Measurements from ENCODE around the gene ASB8.

Gene ASB8

GRCh38 chr12:48142818-48143674, 14.3 kb downstream of the ASB8 start:
- no peaks in the 10 kb centered on the region for H3K27me3 ChIP-seq (ENCODE audit: control insufficient read depth, low read length)
- no peak overlapping the region for H3K4me2 ChIP-seq (ENCODE audit: low read length)
- H3K27ac ChIP-seq (ENCODE audit: low read depth, low read length) = no peak overlapping the region
- no peaks in the 10 kb centered on the region for H4K20me1 ChIP-seq (ENCODE audit: control insufficient read depth, insufficient read depth, low read depth, low read length)
- TF ChIP-seq EZH2phosphoT487 (IDR thresholded peaks at IDR 0.05; ENCODE audit: borderline replicate concordance, low read length) = no peak
- no peaks in the 10 kb centered on the region for H3K4me1 ChIP-seq (ENCODE audit: control insufficient read depth, low read length)
- H3K9me2 ChIP-seq (replicated peaks; ENCODE audit: control insufficient read depth, low read length) = no peaks in the 10 kb centered on the region
- H3K4me3 ChIP-seq (ENCODE audit: low read length) = no peak overlapping the region
- H3F3A ChIP-seq (ENCODE audit: control insufficient read depth, insufficient read depth) = peaks cover 3% of the 10 kb centered on the region
- peaks cover 98% of the 10 kb centered on the region for H3K36me3 ChIP-seq (ENCODE audit: control insufficient read depth, low read length)
- H3K79me2 ChIP-seq (ENCODE audit: control insufficient read depth, low read length) = no peaks in the 10 kb centered on the region
- H3K9me3 ChIP-seq (ENCODE audit: control insufficient read depth, insufficient read depth, low read length) = no peaks in the 10 kb centered on the region

DNA sequence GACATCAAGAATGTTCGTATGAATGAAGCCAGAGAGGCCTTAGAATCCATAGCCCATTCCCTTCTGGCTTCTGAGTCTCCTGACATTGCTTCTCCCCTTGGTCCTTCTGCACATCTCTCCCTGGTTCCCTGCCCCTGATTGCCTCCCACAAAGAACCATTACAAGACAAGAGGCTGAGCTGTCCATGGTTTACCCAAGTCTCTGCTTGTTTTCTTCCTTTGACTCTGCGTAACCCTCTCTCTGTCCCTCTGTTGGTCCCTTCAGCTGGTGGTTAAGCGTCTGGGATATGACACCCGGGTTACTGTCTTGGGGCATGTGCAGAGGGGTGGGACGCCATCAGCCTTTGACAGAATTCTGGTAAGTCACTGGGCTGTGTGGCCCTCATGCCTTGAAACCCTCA, 22.3 kb downstream of the ASB8 start:
- Histone ChIP-seq H3K4me1 (ENCODE audit: control insufficient read depth, low read length) (no peaks in the 10 kb centered on the region), H3K9me2 (replicated peaks; ENCODE audit: control insufficient read depth, low read length) (no peaks in the 10 kb centered on the region), H3K79me2 (ENCODE audit: control insufficient read depth, low read length) (no peaks in the 10 kb centered on the region), H4K20me1 (ENCODE audit: control insufficient read depth, insufficient read depth, low read depth, low read length) (no peaks in the 10 kb centered on the region), H3K4me3 (ENCODE audit: low read length) (no peak overlapping the region), H3K4me2 (ENCODE audit: low read length) (no peak overlapping the region), H3K36me3 (ENCODE audit: control insufficient read depth, low read length) (peaks cover 88% of the 10 kb centered on the region), H3K27ac (ENCODE audit: low read depth, low read length) (no peak overlapping the region), H3K9me3 (ENCODE audit: control insufficient read depth, insufficient read depth, low read length) (no peaks in the 10 kb centered on the region), H3F3A (ENCODE audit: control insufficient read depth, insufficient read depth) (no peaks in the 10 kb centered on the region), H3K27me3 (ENCODE audit: control insufficient read depth, low read length) (no peaks in the 10 kb centered on the region)
- TF ChIP-seq, protein P1, sequence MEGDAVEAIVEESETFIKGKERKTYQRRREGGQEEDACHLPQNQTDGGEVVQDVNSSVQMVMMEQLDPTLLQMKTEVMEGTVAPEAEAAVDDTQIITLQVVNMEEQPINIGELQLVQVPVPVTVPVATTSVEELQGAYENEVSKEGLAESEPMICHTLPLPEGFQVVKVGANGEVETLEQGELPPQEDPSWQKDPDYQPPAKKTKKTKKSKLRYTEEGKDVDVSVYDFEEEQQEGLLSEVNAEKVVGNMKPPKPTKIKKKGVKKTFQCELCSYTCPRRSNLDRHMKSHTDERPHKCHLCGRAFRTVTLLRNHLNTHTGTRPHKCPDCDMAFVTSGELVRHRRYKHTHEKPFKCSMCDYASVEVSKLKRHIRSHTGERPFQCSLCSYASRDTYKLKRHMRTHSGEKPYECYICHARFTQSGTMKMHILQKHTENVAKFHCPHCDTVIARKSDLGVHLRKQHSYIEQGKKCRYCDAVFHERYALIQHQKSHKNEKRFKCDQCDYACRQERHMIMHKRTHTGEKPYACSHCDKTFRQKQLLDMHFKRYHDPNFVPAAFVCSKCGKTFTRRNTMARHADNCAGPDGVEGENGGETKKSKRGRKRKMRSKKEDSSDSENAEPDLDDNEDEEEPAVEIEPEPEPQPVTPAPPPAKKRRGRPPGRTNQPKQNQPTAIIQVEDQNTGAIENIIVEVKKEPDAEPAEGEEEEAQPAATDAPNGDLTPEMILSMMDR (IDR thresholded peaks at IDR 0.05; ENCODE audit: low read depth, low read length, poor library complexity, severe bottlenecking) = no peak
- no peak for TF ChIP-seq EZH2phosphoT487 (IDR thresholded peaks at IDR 0.05; ENCODE audit: borderline replicate concordance, low read length)

GRCh38 chr12:48132826-48133225, 24.5 kb downstream of the ASB8 start:
- Histone ChIP-seq H3K9me3 (ENCODE audit: control insufficient read depth, insufficient read depth, low read length) (no peaks in the 10 kb centered on the region), H3K79me2 (ENCODE audit: control insufficient read depth, low read length) (peaks cover 8% of the 10 kb centered on the region; the same call in 1 of the 2 replicates), H3K27me3 (ENCODE audit: control insufficient read depth, low read length) (no peaks in the 10 kb centered on the region), H3K4me2 (ENCODE audit: low read length) (no peak overlapping the region), H3K27ac (ENCODE audit: low read depth, low read length) (no peak overlapping the region), H3F3A (ENCODE audit: control insufficient read depth, insufficient read depth) (no peaks in the 10 kb centered on the region), H3K36me3 (ENCODE audit: control insufficient read depth, low read length) (peaks cover 86% of the 10 kb centered on the region), H3K9me2 (replicated peaks; ENCODE audit: control insufficient read depth, low read length) (no peaks in the 10 kb centered on the region), H3K4me3 (ENCODE audit: low read length) (no peak overlapping the region), H3K4me1 (ENCODE audit: control insufficient read depth, low read length) (no peaks in the 10 kb centered on the region), H4K20me1 (ENCODE audit: control insufficient read depth, insufficient read depth, low read depth, low read length) (no peaks in the 10 kb centered on the region)
- TF ChIP-seq, protein P1 (IDR thresholded peaks at IDR 0.05; ENCODE audit: low read depth, low read length, poor library complexity, severe bottlenecking) = no peak
- TF ChIP-seq EZH2phosphoT487 (IDR thresholded peaks at IDR 0.05; ENCODE audit: borderline replicate concordance, low read length) = no peak

GRCh38 chr12:48131517-48131916, 25.8 kb downstream of the ASB8 start:
- no peak for TF ChIP-seq EZH2phosphoT487 (IDR thresholded peaks at IDR 0.05; ENCODE audit: borderline replicate concordance, low read length)
- TF ChIP-seq, protein P1 (IDR thresholded peaks at IDR 0.05; ENCODE audit: low read depth, low read length, poor library complexity, severe bottlenecking) = no peak
- peaks cover 90% of the 10 kb centered on the region for H3K36me3 ChIP-seq (ENCODE audit: control insufficient read depth, low read length)
- no peaks in the 10 kb centered on the region for H3K27me3 ChIP-seq (ENCODE audit: control insufficient read depth, low read length)
- H3K4me2 ChIP-seq (ENCODE audit: low read length) = no peak overlapping the region
- peaks cover 21% of the 10 kb centered on the region for H3K79me2 ChIP-seq (ENCODE audit: control insufficient read depth, low read length)
- H3K4me1 ChIP-seq (ENCODE audit: control insufficient read depth, low read length) = no peaks in the 10 kb centered on the region
- no peak overlapping the region for H3K4me3 ChIP-seq (ENCODE audit: low read length)
- no peaks in the 10 kb centered on the region for H3F3A ChIP-seq (ENCODE audit: control insufficient read depth, insufficient read depth)
- H3K27ac ChIP-seq (ENCODE audit: low read depth, low read length) = no peak overlapping the region
- no peaks in the 10 kb centered on the region for H3K9me3 ChIP-seq (ENCODE audit: control insufficient read depth, insufficient read depth, low read length)
- no peaks in the 10 kb centered on the region for H3K9me2 ChIP-seq (replicated peaks; ENCODE audit: control insufficient read depth, low read length)
- H4K20me1 ChIP-seq (ENCODE audit: control insufficient read depth, insufficient read depth, low read depth, low read length) = 0 out of 2 replicates have a peak, but pooled peaks cover 3% of the 10 kb centered on the region
